Thymus (tissue), 11 donors: Measurements from ENCODE around the gene PRELID3B. TPM values are rescaled to one million over a fixed set of nuclear protein-coding genes. Genes with fewer than 3 reads are reported as not detected.

Source experiments
- DNase-seq, 9 donors: peaks; one replicate each; pipeline ENCODE4 v3.0.0-alpha.2; 2013; ENCODE audit warnings: low spot score in 9 of 9, low read depth in 6 of 9, missing footprints in 1 of 9
- H3K27ac ChIP-seq, 2 donors: one replicate each; pipeline ENCODE4 v1.5.1; 2013; ENCODE audit warnings: control low read depth in 1 of 2, low read depth in 1 of 2, low read length in 1 of 2, mild to moderate bottlenecking in 1 of 2, moderate library complexity in 1 of 2
- H3K27me3 ChIP-seq, 2 donors: one replicate each; pipeline ENCODE4 v1.5.1; 2013; ENCODE audit warnings: low read length in 1 of 2; ENCODE audit not compliant: control insufficient read depth in 2 of 2, insufficient read depth in 1 of 2
- H3K36me3 ChIP-seq, 2 donors: one replicate each; pipeline ENCODE4 v1.5.1; 2013; ENCODE audit warnings: low read length in 1 of 2, mild to moderate bottlenecking in 1 of 2, moderate library complexity in 1 of 2; ENCODE audit not compliant: control insufficient read depth in 2 of 2, insufficient read depth in 2 of 2
- H3K4me1 ChIP-seq, 2 donors: one replicate each; pipeline ENCODE4 v1.5.1; 2013; ENCODE audit warnings: low read length in 2 of 2; ENCODE audit not compliant: control insufficient read depth in 2 of 2, insufficient read depth in 2 of 2
- H3K4me3 ChIP-seq, 2 donors: one replicate each; pipeline ENCODE4 v1.5.1; 2013; ENCODE audit warnings: low read length in 2 of 2, control low read depth in 1 of 2, mild to moderate bottlenecking in 1 of 2
- H3K9me3 ChIP-seq, 2 donors: one replicate each; pipeline ENCODE4 v1.5.1; 2013; ENCODE audit warnings: low read length in 1 of 2, mild to moderate bottlenecking in 1 of 2; ENCODE audit not compliant: control insufficient read depth in 2 of 2, insufficient read depth in 1 of 2
- WGBS: extraction: QIAGEN DNeasy Blood & Tissue Kit; methylation state at CpG from one replicate; pipeline ENCODE4 v1.1.7; 2013; 5-methylcytosine and 5-hydroxymethylcytosine counted together
- polyA plus RNA-seq: library from polyadenylated mRNA; stranded (reverse); fragments of 200-250 nt; gene quantifications from one replicate; pipeline ENCODE4 v1.2.3, GENCODE V29; 2013
- total RNA-seq: library from RNA; stranded (reverse); fragments of 120-200 nt; gene quantifications from one replicate; pipeline ENCODE4 v1.2.4, GENCODE V29; 2013
- donor health status: healthy.

The PRELID3B gene
- total and polyA plus RNA-seq, 2 donors: 33.4 to 61.9 TPM

DNA sequence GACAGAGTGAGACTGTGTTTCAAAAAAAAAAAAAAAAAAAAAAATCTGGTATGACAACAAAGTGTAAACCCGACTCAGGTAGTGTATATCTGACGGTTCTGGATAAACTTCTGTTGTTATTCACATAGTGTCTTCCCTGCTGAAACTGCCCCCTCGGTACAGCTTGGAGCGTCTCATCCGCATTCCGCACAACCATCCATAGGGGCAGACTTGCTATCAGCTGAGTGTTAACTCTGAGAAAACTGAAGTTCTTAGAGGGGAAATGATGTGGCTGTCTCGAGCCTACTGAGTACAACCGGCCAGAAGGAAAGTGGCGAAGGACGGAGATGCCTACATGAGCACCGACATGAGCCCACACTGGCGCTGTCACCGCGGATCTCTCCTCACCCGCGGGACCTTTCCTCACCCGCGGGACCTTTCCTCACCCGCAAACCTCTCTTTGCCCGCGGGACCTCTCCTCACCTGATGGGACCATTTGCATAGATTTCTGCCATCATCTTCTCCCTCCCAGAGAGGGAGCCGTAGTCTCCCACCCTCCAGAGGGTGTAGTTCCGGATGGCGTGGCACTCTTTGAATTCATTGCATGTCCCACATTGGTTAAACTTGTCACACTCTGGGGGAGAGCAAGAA lies 45.3 kb downstream of the PRELID3B start:
- WGBS: 98% methylated on average over 24 of the region's 24 CpGs
- no peaks in the 10 kb centered on the region for H3K27me3 ChIP-seq
- no peak for DNase-seq
- no peak overlapping the region for H3K4me3 ChIP-seq
- no peaks in the 10 kb centered on the region for H3K4me1 ChIP-seq
- peaks cover 45 to 49% of the 10 kb centered on the region in 2 donors for H3K36me3 ChIP-seq
- H3K27ac ChIP-seq: no peak overlapping the region
- H3K9me3 ChIP-seq: no peaks in the 10 kb centered on the region

DNA sequence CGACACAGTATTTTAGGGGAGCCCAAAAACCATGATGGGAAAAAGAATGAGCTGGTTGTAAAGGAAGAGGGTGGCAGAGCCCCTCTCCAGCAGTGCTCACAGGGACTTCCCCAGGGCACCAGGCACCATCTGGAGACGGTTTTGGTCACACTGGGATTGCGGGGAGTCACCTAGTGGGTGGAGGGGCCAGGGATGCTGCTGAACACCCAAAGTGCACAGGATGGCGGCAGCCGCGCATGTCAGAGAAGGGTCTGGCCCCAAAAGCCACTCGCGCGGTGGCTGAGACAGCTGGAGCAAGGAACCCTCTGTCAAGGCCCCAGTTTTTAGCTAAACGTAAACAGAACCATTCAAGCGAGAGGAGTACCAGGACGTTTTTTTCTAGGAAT lies 46.4 kb downstream of the PRELID3B start:
- H3K4me3 ChIP-seq: no peak overlapping the region
- H3K27ac ChIP-seq: peak overlapping the region in 1 of 2 donors; percentile 21
- WGBS: 96% methylated on average over 12 of the region's 12 CpGs
- H3K36me3 ChIP-seq: peaks cover 51 to 60% of the 10 kb centered on the region in 2 donors
- H3K4me1 ChIP-seq: no peaks in the 10 kb centered on the region
- H3K27me3 ChIP-seq: no peaks in the 10 kb centered on the region
- no peak for DNase-seq
- no peaks in the 10 kb centered on the region for H3K9me3 ChIP-seq

DNA sequence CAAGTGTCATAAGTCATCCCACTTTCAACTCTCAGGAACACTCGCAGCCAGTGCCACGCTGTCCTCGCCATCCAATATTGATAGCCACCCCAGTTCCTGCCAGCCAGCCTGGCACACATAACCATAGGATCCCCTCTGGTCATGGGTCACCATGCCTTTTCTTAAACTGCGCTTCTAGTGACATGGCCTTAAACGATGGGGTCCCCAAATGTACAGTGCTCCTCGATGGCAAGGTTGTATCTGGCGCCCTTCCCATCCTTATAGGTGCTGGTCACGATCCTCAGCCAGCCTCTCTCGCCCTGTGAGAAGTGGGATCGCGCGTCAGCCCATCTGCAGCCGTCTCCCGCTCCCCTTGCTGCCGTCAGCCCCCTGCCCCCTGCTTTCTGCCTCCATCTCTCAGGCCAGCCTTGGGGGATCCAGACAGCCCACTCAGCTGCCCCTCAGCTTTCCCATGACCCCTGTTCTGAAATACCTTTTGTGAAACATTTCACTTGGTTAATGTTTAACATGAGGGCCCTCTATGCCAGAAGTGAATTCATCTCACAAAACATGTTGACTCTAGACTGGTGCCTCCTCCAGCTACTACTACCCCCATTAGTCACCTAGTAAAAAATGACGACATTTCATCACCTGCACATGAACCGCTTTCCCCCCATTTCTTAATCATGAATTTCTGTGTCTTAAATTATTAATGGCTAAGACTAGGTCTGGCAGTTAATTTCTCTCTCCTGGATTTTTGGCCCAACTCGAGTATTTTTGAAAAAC lies 46.9 kb downstream of the PRELID3B start:
- Histone ChIP-seq H3K4me1 (no peaks in the 10 kb centered on the region), H3K36me3 (peaks cover 57 to 65% of the 10 kb centered on the region in 2 donors), H3K9me3 (no peaks in the 10 kb centered on the region), H3K4me3 (no peak overlapping the region), H3K27ac (no peak overlapping the region), H3K27me3 (no peaks in the 10 kb centered on the region)
- WGBS: 94% methylated on average over 18 of the region's 18 CpGs
- DNase-seq: no peak

DNA sequence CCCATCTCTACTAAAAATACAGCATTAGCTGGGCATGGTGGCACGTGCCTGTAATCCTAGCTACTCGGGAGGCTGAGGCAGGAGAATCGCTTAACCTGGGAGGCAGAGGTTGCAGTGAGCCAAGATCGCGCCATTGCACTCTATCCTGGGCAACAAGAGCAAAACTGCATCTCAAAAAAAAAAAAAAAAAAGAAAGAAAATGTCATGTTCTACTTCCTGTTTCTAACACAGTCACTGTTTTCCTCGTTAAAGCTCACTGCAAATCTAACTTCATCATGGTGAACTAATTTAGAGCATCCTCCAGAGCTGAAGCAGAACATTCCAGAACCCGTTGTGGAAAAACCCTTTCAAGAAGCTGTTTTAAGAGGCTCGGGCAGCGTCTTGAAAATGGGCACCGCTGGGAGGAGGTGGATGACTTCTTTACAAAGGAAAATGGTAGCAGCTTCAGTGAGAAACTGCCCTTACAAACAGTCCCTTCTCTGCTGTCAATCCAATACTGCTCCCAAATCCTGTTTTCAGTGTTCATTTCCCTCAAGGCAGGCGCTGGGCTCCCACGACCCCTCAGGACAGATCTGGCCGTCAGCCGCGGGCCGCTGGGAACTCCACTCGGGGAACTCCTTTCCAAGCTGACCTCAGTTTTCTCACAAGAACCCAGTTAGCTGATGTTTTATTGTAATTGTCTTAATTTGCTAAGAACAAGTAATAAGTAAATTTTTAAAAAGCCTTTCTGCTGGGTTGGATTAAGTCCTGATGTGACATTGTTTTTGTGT lies 48.0 kb downstream of the PRELID3B start:
- peaks cover 65 to 75% of the 10 kb centered on the region in 2 donors for H3K36me3 ChIP-seq
- no peaks in the 10 kb centered on the region for H3K4me1 ChIP-seq
- H3K4me3 ChIP-seq: no peak overlapping the region
- H3K27ac ChIP-seq: no peak overlapping the region
- no peaks in the 10 kb centered on the region for H3K27me3 ChIP-seq
- WGBS: 92% methylated on average over 17 of the region's 17 CpGs
- DNase-seq: no peak
- no peaks in the 10 kb centered on the region for H3K9me3 ChIP-seq

DNA sequence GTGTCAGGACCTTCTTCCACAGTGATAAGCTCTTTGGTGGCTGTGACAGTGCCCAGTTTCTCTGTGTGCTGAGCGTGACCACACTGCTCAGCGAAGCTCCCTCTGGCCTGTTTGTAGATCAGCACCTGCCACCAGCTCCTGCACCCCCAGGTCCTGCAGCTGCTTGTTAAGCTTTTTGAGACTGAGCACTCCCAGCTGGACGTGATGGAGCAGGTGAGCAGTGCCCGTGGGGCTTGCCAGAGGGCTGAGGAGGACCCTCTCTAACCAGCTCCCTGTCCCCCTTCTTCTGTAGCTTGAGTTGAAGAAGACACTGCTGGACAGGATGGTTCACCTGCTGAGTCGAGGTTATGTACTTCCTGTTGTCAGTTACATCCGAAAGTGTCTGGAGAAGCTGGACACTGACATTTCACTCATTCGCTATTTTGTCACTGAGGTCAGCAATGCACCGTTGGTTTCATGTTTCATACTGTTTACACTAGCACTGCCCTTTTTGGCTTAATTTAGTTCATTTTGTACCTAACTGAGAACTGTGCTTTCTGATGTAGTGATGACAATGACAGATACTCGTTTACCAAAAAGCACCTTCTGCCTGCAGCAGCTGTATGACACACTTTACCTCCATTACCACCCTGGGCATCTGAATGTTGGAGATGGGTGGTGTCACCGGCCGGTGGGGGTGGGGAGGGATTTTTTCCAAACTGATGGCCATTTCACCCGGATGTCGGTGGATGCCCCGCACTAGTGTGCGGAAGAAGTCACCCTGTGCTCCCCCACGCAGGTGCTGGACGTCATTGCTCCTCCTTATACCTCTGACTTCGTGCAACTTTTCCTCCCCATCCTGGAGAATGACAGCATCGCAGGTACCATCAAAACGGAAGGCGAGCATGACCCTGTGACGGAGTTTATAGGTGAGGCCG lies 49.0 kb downstream of the PRELID3B start:
- Histone ChIP-seq H3K9me3 (no peaks in the 10 kb centered on the region), H3K4me1 (no peaks in the 10 kb centered on the region), H3K27ac (no peak overlapping the region), H3K27me3 (no peaks in the 10 kb centered on the region), H3K36me3 (peaks cover 74 to 84% of the 10 kb centered on the region in 2 donors), H3K4me3 (no peak overlapping the region)
- DNase-seq: no peak
- WGBS: 96% methylated on average over 23 of the region's 23 CpGs

DNA sequence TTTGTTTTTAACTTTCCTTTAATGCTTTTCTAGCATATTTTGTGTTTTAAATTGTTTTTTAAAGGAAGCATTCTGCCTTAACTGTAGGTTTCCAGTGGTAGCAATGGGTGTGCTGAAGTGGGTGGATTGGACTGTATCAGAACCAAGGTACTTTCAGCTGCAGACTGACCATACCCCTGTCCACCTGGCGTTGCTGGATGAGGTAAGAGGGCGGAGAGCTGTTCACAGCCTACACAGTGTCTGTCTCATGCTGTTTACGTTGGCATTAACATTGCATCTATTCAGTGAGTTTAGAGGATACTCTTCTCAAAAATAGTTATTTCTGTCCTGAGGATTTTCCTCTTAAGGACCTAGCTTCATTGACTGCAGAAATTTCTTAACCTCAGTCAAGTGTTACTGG lies 49.7 kb downstream of the PRELID3B start:
- H3K27me3 ChIP-seq: no peaks in the 10 kb centered on the region
- peaks cover 81 to 91% of the 10 kb centered on the region in 2 donors for H3K36me3 ChIP-seq
- no peaks in the 10 kb centered on the region for H3K4me1 ChIP-seq
- H3K27ac ChIP-seq: no peak overlapping the region
- H3K9me3 ChIP-seq: no peaks in the 10 kb centered on the region
- WGBS: 83% methylated on average over 3 of the region's 3 CpGs
- H3K4me3 ChIP-seq: no peak overlapping the region
- DNase-seq: no peak

DNA sequence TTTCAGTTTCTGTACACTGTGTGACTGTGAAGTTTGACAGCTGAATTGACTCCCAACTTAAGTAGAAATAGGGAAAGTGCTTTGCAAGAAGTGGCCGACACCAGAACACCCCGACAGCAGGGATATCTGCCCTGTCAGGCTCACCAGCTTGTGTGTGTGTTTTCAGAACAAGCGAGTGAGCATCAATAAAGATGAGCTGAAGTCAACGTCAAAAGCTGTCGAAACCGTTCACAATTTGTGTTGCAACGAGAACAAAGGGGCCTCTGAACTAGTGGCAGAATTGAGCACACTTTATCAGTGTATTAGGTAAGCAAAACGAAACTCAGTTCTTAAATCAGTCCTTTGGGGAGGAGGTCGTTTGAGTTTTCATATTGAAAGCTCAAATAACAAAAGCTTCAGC lies 50.9 kb downstream of the PRELID3B start:
- no peak overlapping the region for H3K27ac ChIP-seq
- no peak overlapping the region for H3K4me3 ChIP-seq
- WGBS: 97% methylated on average over 9 of the region's 9 CpGs
- DNase-seq: no peak
- H3K27me3 ChIP-seq: no peaks in the 10 kb centered on the region
- H3K4me1 ChIP-seq: no peaks in the 10 kb centered on the region
- no peaks in the 10 kb centered on the region for H3K9me3 ChIP-seq
- H3K36me3 ChIP-seq: peaks cover 83 to 95% of the 10 kb centered on the region in 2 donors

DNA sequence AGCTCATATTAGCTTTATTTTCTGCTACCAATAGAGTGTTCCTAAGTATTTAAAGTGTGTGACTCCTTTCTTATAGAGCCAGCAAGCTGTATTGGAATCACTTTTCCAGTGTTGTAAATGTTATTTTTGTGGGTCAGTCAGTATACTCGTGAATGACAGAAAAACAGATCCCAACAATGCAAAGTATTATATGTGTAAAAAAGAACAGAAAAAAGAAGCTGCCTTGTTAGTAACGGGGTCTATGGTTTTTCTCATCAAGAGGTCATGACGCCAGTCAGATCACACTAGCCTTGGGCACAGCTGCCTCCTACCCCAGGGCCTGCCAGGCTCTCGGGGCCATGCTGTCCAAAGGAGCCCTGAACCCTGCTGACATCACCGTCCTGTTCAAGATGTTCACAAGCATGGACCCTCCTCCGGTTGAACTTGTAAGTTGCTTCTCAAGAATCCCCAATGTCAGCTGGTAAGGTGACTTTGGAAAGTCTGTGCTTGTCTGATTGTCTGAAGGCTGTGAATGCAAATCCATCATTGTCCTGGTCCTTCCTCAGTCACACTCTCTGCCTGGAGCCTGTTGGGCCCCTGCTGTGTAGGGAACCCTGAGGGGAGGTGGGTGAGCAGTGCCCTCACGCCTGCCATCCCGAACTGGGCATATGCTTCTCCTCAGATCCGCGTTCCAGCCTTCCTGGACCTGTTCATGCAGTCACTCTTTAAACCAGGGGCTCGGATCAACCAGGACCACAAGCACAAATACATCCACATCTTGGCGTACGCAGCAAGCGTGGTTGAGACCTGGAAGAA lies 51.7 kb downstream of the PRELID3B start:
- no peak overlapping the region for H3K4me3 ChIP-seq
- no peak for DNase-seq
- H3K27me3 ChIP-seq: no peaks in the 10 kb centered on the region
- no peak overlapping the region for H3K27ac ChIP-seq
- 99% methylated on average over 14 of the region's 14 CpGs for WGBS
- H3K4me1 ChIP-seq: no peaks in the 10 kb centered on the region
- H3K9me3 ChIP-seq: no peaks in the 10 kb centered on the region
- H3K36me3 ChIP-seq: peaks cover 81 to 95% of the 10 kb centered on the region in 2 donors
